CD4-positive, CD25-positive, alpha-beta regulatory T cell (primary cell): ENCODE measurements around the gene HBG1. TPM values are rescaled to one million over a fixed set of nuclear protein-coding genes. Genes with fewer than 3 reads are reported as not detected.

ENCODE experiments used
- ATAC-seq, 2 donors: fragments of 150-1000 bp; cut with Tn5 transposase; one replicate each; pipeline ENCODE4 v1.10.0; 2021; ENCODE audit warnings: low read depth in 2 of 2, moderate number of reproducible peaks in 2 of 2, moderate library complexity in 1 of 2
- DNase-seq, 3 donors: peaks; one replicate each; pipeline versions ENCODE4 v3.0.0 to v3.0.0-alpha.2; 2012 to 2022; ENCODE audit warnings: mixed read lengths in 1 of 3
- H3K27ac ChIP-seq: one replicate; pipeline ENCODE4 v1.7.0; 2013; ENCODE audit warnings: mild to moderate bottlenecking, low read length; ENCODE audit not compliant: insufficient read depth, poor library complexity, severe bottlenecking
- H3K27me3 ChIP-seq: one replicate; pipeline ENCODE4 v1.7.0; 2013; ENCODE audit warnings: low read length; ENCODE audit not compliant: control insufficient read depth, insufficient read depth
- H3K36me3 ChIP-seq: one replicate; pipeline ENCODE4 v1.7.0; 2013; ENCODE audit warnings: mild to moderate bottlenecking, low read length, moderate library complexity; ENCODE audit not compliant: control insufficient read depth, insufficient read depth
- H3K4me1 ChIP-seq: 2 replicates; pipeline ENCODE4 v1.7.0; 2013; ENCODE audit warnings: mild to moderate bottlenecking, low read length; ENCODE audit not compliant: insufficient read depth, control insufficient read depth, poor library complexity, severe bottlenecking
- H3K4me3 ChIP-seq: one replicate; pipeline ENCODE4 v1.7.0; 2013; ENCODE audit warnings: low read depth, mild to moderate bottlenecking, low read length, moderate library complexity
- H3K9me3 ChIP-seq, 2 experiments: 1 replicate in 1 of 2; 2 replicates in 1 of 2; pipeline ENCODE4 v1.7.0; 2013; ENCODE audit warnings: low read length in 2 of 2, mild to moderate bottlenecking in 1 of 2, moderate library complexity in 1 of 2; ENCODE audit not compliant: control insufficient read depth in 2 of 2
- H3K27ac Mint-ChIP-seq, 3 donors: one replicate each; pipeline ENCODE4 v1.8.0; 2020 to 2022; ENCODE audit warnings: mild to moderate bottlenecking in 3 of 3, mixed read lengths in 3 of 3, moderate library complexity in 2 of 3
- H3K27me3 Mint-ChIP-seq: one replicate; pipeline ENCODE4 v1.8.0; 2022; ENCODE audit warnings: mild to moderate bottlenecking, mixed read lengths
- H3K36me3 Mint-ChIP-seq: one replicate; pipeline ENCODE4 v1.8.0; 2020; ENCODE audit warnings: mixed read lengths
- H3K4me1 Mint-ChIP-seq, 4 donors: one replicate each; pipeline ENCODE4 v1.8.0; 2020 to 2022; ENCODE audit warnings: mixed read lengths in 4 of 4, mild to moderate bottlenecking in 1 of 4
- H3K4me3 Mint-ChIP-seq, 4 donors: one replicate each; pipeline ENCODE4 v1.8.0; 2020 to 2022; ENCODE audit warnings: mild to moderate bottlenecking in 4 of 4, mixed read lengths in 4 of 4, moderate library complexity in 3 of 4
- H3K9me3 Mint-ChIP-seq, 7 donors: one replicate each; pipeline ENCODE4 v1.8.0; 2020 to 2022; ENCODE audit warnings: mixed read lengths in 7 of 7, mild to moderate bottlenecking in 3 of 7, moderate library complexity in 2 of 7
- polyA plus RNA-seq, 4 donors: library from polyadenylated mRNA; unstranded; fragments of 300-500 nt; fragmentation: Illumina TruSeq; gene quantifications; one replicate each; pipeline ENCODE4 v1.2.3, GENCODE V29; 2021
- total RNA-seq: library from RNA; stranded (reverse); gene quantifications from one replicate; pipeline ENCODE4 v1.2.3, GENCODE V29; 2022

HBG1 gene
- total and polyA plus RNA-seq, 5 donors from 2014 or later: not detected

DNA sequence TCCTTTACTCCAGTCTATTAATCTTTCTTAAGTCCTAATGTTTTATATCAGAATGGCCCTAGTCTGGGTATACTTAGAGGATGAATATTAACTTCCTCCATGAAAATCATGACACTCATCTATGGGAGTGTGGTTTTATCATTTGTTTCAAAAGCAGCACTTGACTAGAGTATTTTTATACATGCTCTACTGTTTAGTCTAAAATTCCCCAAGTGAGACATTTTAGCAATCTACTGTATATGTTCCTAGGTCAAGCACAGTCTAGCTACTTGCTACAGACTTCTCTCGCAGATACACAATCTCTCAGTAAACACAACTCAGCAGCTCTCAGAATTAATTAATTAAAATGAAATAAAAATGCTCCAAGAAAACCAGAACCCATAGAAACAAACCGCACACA, 19.9 kb downstream of the HBG1 start:
- no peak overlapping the region for H3K27ac ChIP-seq
- Mint-ChIP-seq H3K27me3 (peaks cover 5% of the 10 kb centered on the region), H3K9me3 (peaks cover 0 to 3% (median 0%) of the 10 kb centered on the region in 7 donors), H3K36me3 (no peaks in the 10 kb centered on the region), H3K4me1 (peaks cover 0 to 3% (median 0%) of the 10 kb centered on the region in 4 donors), H3K27ac (no peak overlapping the region), H3K4me3 (no peak overlapping the region)
- no peak overlapping the region for H3K4me3 ChIP-seq
- no peak for ATAC-seq
- DNase-seq: no peak
- peaks cover 7 to 11% of the 10 kb centered on the region in 2 experiments for H3K9me3 ChIP-seq
- peaks cover 15% of the 10 kb centered on the region for H3K4me1 ChIP-seq
- peaks cover 13% of the 10 kb centered on the region for H3K36me3 ChIP-seq
- peaks cover 5% of the 10 kb centered on the region for H3K27me3 ChIP-seq

DNA sequence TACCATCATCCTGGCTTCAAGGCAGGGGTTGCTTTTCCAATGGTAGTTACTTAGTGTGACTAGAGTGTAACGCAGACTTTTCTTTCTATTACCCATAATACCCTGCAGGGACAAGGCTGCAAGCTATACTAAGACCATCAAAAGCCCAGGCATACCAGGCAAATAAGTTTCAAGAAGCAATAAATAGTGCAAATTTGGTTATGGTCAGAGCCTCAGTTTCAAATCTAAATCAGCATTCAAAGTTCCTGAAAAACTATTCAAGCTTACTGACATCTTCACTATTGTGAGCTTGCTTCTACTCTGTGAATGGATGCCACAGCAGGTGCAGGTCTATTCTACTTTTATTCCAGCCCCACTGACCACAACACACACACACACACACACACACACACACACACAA, 20.3 kb downstream of the HBG1 start:
- H3K4me3 Mint-ChIP-seq: no peak overlapping the region
- Histone ChIP-seq H3K27ac (no peak overlapping the region), H3K36me3 (peaks cover 14% of the 10 kb centered on the region), H3K27me3 (peaks cover 5% of the 10 kb centered on the region), H3K4me3 (no peak overlapping the region), H3K4me1 (peaks cover 17% of the 10 kb centered on the region), H3K9me3 (peaks cover 8 to 14% of the 10 kb centered on the region in 2 experiments)
- peaks cover 5% of the 10 kb centered on the region for H3K27me3 Mint-ChIP-seq
- no peaks in the 10 kb centered on the region for H3K36me3 Mint-ChIP-seq
- H3K27ac Mint-ChIP-seq: no peak overlapping the region
- H3K4me1 Mint-ChIP-seq: peaks cover 0 to under 1% (median 0%) of the 10 kb centered on the region in 4 donors
- H3K9me3 Mint-ChIP-seq: peaks cover 0 to 3% (median 0%) of the 10 kb centered on the region in 7 donors
- ATAC-seq (no peak), DNase-seq (no peak)

DNA sequence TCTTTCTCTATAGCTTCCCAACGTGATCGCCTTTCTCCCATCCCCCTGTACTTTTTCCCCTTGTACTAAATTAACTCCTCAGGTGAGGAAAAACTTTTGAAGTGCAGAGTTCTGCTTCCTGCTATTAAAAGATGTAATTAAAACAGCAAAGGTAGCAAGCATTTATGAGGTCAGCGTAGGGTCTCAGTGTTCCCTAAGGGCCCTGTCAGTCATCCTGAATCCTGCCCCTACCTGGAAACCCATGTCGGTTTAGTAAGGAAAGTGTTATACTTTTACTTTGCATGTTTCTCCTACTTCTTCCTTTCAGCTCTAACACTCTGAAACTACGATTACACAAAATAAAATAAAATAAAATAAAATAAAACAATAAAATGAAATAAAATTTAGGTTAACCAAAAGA, 21.5 kb downstream of the HBG1 start:
- Mint-ChIP-seq H3K27ac (no peak overlapping the region), H3K27me3 (peaks cover 5% of the 10 kb centered on the region), H3K36me3 (no peaks in the 10 kb centered on the region), H3K4me3 (no peak overlapping the region), H3K4me1 (no peaks in the 10 kb centered on the region), H3K9me3 (peaks cover 0 to 3% (median 0%) of the 10 kb centered on the region in 7 donors)
- no peak overlapping the region for H3K4me3 ChIP-seq
- H3K27me3 ChIP-seq: peaks cover 5% of the 10 kb centered on the region
- peaks cover 14% of the 10 kb centered on the region for H3K36me3 ChIP-seq
- no peak overlapping the region for H3K27ac ChIP-seq
- H3K9me3 ChIP-seq: peaks cover 8 to 14% of the 10 kb centered on the region in 2 experiments
- DNase-seq (no peak), ATAC-seq (no peak)
- H3K4me1 ChIP-seq: peaks cover 17% of the 10 kb centered on the region

DNA sequence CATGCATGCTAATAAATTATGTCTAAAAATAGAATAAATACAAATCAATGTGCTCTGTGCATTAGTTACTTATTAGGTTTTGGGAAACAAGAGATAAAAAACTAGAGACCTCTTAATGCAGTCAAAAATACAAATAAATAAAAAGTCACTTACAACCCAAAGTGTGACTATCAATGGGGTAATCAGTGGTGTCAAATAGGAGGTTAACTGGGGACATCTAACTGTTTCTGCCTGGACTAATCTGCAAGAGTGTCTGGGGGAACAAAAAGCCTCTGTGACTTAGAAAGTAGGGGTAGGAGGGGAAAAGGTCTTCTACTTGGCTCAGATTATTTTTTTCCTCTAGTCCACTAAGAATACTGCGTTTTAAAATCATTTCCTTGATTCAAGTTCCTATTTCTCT, 22.0 kb downstream of the HBG1 start:
- Histone ChIP-seq H3K36me3 (peaks cover 14% of the 10 kb centered on the region), H3K27ac (no peak overlapping the region), H3K4me1 (peaks cover 17% of the 10 kb centered on the region), H3K4me3 (no peak overlapping the region), H3K9me3 (peaks cover 8 to 14% of the 10 kb centered on the region in 2 experiments), H3K27me3 (peaks cover 5% of the 10 kb centered on the region)
- H3K9me3 Mint-ChIP-seq: peaks cover 0 to 3% (median 0%) of the 10 kb centered on the region in 7 donors
- H3K4me1 Mint-ChIP-seq: no peaks in the 10 kb centered on the region
- no peak overlapping the region for H3K4me3 Mint-ChIP-seq
- no peaks in the 10 kb centered on the region for H3K36me3 Mint-ChIP-seq
- DNase-seq (no peak), ATAC-seq (no peak)
- H3K27me3 Mint-ChIP-seq: peaks cover 5% of the 10 kb centered on the region
- H3K27ac Mint-ChIP-seq: no peak overlapping the region

DNA sequence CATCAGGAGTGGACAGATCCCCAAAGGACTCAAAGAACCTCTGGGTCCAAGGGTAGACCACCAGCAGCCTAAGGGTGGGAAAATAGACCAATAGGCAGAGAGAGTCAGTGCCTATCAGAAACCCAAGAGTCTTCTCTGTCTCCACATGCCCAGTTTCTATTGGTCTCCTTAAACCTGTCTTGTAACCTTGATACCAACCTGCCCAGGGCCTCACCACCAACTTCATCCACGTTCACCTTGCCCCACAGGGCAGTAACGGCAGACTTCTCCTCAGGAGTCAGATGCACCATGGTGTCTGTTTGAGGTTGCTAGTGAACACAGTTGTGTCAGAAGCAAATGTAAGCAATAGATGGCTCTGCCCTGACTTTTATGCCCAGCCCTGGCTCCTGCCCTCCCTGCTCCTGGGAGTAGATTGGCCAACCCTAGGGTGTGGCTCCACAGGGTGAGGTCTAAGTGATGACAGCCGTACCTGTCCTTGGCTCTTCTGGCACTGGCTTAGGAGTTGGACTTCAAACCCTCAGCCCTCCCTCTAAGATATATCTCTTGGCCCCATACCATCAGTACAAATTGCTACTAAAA, 22.8 kb downstream of the HBG1 start, which contains the start of gene HBB:
Gene HBB (minus strand): TSS at position 340 of the 579 bp plus-strand sequence. CDS start 50 bp downstream, at position 290.
- DNase-seq: no peak
- no peak within 1 kb of the TSS for H3K4me3 Mint-ChIP-seq

DNA sequence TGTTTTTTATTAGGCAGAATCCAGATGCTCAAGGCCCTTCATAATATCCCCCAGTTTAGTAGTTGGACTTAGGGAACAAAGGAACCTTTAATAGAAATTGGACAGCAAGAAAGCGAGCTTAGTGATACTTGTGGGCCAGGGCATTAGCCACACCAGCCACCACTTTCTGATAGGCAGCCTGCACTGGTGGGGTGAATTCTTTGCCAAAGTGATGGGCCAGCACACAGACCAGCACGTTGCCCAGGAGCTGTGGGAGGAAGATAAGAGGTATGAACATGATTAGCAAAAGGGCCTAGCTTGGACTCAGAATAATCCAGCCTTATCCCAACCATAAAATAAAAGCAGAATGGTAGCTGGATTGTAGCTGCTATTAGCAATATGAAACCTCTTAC, 24.2 kb downstream of the HBG1 start:
- Histone ChIP-seq H3K27ac (no peak overlapping the region), H3K9me3 (peaks cover 8 to 14% of the 10 kb centered on the region in 2 experiments), H3K27me3 (peaks cover 5% of the 10 kb centered on the region), H3K4me1 (peaks cover 17% of the 10 kb centered on the region), H3K4me3 (peak overlapping the region; percentile 0), H3K36me3 (peaks cover 14% of the 10 kb centered on the region)
- H3K4me3 Mint-ChIP-seq: no peak overlapping the region
- no peak for DNase-seq
- H3K9me3 Mint-ChIP-seq: peaks cover 0 to 4% (median 0%) of the 10 kb centered on the region in 7 donors
- H3K27me3 Mint-ChIP-seq: peaks cover under 1% of the 10 kb centered on the region
- no peaks in the 10 kb centered on the region for H3K36me3 Mint-ChIP-seq
- no peak overlapping the region for H3K27ac Mint-ChIP-seq
- no peak for ATAC-seq
- no peaks in the 10 kb centered on the region for H3K4me1 Mint-ChIP-seq

More for the DNA sequence above, 22.8 kb downstream of the HBG1 start, which contains the start of gene HBB:
- H3K27me3 Mint-ChIP-seq: peaks cover 5% of the 10 kb centered on the region
- peaks cover 17% of the 10 kb centered on the region for H3K4me1 ChIP-seq
- H3K36me3 ChIP-seq: peaks cover 14% of the 10 kb centered on the region
- no peak within 1 kb of the TSS for H3K27ac ChIP-seq
- H3K9me3 Mint-ChIP-seq: peaks cover 0 to 4% (median 0%) of the 10 kb centered on the region in 7 donors
- no peaks in the 10 kb centered on the region for H3K4me1 Mint-ChIP-seq
- peaks cover 5% of the 10 kb centered on the region for H3K27me3 ChIP-seq
- H3K4me3 ChIP-seq: peak within 1 kb of the TSS; percentile 0
- H3K9me3 ChIP-seq: peaks cover 8 to 14% of the 10 kb centered on the region in 2 experiments
- H3K36me3 Mint-ChIP-seq: no peaks in the 10 kb centered on the region
- ATAC-seq: no peak
- H3K27ac Mint-ChIP-seq: no peak within 1 kb of the TSS

DNA sequence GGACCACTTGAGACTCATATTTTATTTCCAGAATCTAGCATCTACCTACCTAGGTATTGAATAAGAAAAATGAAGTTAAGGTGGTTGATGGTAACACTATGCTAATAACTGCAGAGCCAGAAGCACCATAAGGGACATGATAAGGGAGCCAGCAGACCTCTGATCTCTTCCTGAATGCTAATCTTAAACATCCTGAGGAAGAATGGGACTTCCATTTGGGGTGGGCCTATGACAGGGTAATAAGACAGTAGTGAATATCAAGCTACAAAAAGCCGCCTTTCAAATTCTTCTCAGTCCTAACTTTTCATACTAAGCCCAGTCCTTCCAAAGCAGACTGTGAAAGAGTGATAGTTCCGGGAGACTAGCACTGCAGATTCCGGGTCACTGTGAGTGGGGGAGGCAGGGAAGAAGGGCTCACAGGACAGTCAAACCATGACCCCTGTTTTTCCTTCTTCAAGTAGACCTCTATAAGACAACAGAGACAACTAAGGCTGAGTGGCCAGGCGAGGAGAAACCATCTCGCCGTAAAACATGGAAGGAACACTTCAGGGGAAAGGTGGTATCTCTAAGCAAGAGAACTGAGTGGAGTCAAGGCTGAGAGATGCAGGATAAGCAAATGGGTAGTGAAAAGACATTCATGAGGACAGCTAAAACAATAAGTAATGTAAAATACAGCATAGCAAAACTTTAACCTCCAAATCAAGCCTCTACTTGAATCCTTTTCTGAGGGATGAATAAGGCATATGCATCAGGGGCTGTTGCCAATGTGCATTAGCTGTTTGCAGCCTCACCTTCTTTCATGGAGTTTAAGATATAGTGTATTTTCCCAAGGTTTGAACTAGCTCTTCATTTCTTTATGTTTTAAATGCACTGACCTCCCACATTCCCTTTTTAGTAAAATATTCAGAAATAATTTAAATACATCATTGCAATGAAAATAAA, 24.8 kb downstream of the HBG1 start:
- Histone ChIP-seq H3K4me1 (peaks cover 17% of the 10 kb centered on the region), H3K9me3 (peaks cover 8 to 14% of the 10 kb centered on the region in 2 experiments), H3K27ac (no peak overlapping the region), H3K4me3 (peak overlapping the region; percentile 49), H3K36me3 (peaks cover 14% of the 10 kb centered on the region), H3K27me3 (peaks cover 5% of the 10 kb centered on the region)
- H3K27ac Mint-ChIP-seq: no peak overlapping the region
- ATAC-seq (no peak), DNase-seq (no peak)
- H3K27me3 Mint-ChIP-seq: no peaks in the 10 kb centered on the region
- peaks cover 0 to 4% (median 0%) of the 10 kb centered on the region in 7 donors for H3K9me3 Mint-ChIP-seq
- H3K4me3 Mint-ChIP-seq: no peak overlapping the region
- no peaks in the 10 kb centered on the region for H3K4me1 Mint-ChIP-seq
- H3K36me3 Mint-ChIP-seq: no peaks in the 10 kb centered on the region
